Ishikawa (cell line): ENCODE data around the gene POLD4.

Experiments
- EGR1 ChIP-seq: IDR thresholded peaks from 2 replicates; pipeline ENCODE4 v1.6.1; 2012
- EP300 ChIP-seq: IDR thresholded peaks from 2 replicates; pipeline ENCODE4 v1.6.1; 2012; ENCODE audit warnings: borderline replicate concordance
- TAF1 ChIP-seq: IDR thresholded peaks from 2 replicates; pipeline ENCODE4 v1.6.1; 2012; ENCODE audit warnings: low read depth, mild to moderate bottlenecking
- YY1 ChIP-seq: IDR thresholded peaks from 2 replicates; pipeline ENCODE4 v1.6.1; 2012; ENCODE audit warnings: low read depth
- TF ChIP-seq, protein P1 (sequence below): IDR thresholded peaks from 2 replicates; pipeline ENCODE4 v1.6.1; 2012

- TF ChIP-seq EP300 (no peak), EGR1 (no peak), TAF1 (no peak), YY1 (no peak)
- TF ChIP-seq, protein P1, sequence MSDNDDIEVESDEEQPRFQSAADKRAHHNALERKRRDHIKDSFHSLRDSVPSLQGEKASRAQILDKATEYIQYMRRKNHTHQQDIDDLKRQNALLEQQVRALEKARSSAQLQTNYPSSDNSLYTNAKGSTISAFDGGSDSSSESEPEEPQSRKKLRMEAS, result no peak
Measured at GRCh38 chr11:67398661-67399563, 45.6 kb upstream of the POLD4 start.
